ENCODE measurements around the gene PLCH1. TPM values are rescaled to one million over a fixed set of nuclear protein-coding genes. Genes with fewer than 3 reads are reported as not detected.

PLCH1 gene
- total and polyA plus RNA-seq, 9 of the 15 experiments (the other 6 are each of a cell fraction or from before 2014, with no cell fraction given) = 0.17 to 0.62 (median 0.40) TPM

- TF ChIP-seq PTBP1 (IDR thresholded peaks at IDR 0.05; ENCODE audit: low read depth, low read length) (no peak), POLR2H (tag; IDR thresholded peaks at IDR 0.05; ENCODE audit: low read depth) (no peak), GTF3C2 (IDR thresholded peaks at IDR 0.05; ENCODE audit: borderline replicate concordance, extremely low read depth, insufficient read length) (no peak), RREB1 (CRISPR knock-in tag; IDR thresholded peaks at IDR 0.05) (no peak)
Measured at GRCh38 chr3:155738580-155739076, 6.2 kb downstream of the PLCH1 start (continued).

Data from K562 (cell line).